ENCODE data around the gene GPALPP1.
A peak's percentile ranks its signal among the peaks of the same experiment; 100 is the strongest.
"Not testable (repeated sequence)": the region's sequence is repeated elsewhere in the genome, so short reads cannot be mapped to it uniquely, and the experiment has no call there.

The GPALPP1 gene

GRCh38 chr13:45007225-45007624, 17.9 kb downstream of the GPALPP1 start:
- no peak for DNase-seq (ENCODE audit: low read depth in 2 of 2)

- DNase-seq (ENCODE audit: low read depth in 2 of 2), result no peak
Measured at GRCh38 chr13:45007823-45008222, 18.5 kb downstream of the GPALPP1 start.

- no peak for DNase-seq (ENCODE audit: low read depth in 2 of 2)
Measured at GRCh38 chr13:45011198-45011597, 21.9 kb downstream of the GPALPP1 start.

GRCh38 chr13:45015300-45015699, 26.0 kb downstream of the GPALPP1 start:
- DNase-seq (ENCODE audit: low read depth in 2 of 2), result no peak

GRCh38 chr13:45016792-45017425, 27.6 kb downstream of the GPALPP1 start:
- DNase-seq (ENCODE audit: low read depth in 2 of 2), result no peak

GRCh38 chr13:45019981-45020380, 30.6 kb downstream of the GPALPP1 start:
- not testable (repeated sequence) for DNase-seq (ENCODE audit: low read depth in 2 of 2)

- DNase-seq (ENCODE audit: low read depth in 2 of 2), result no peak
Measured at GRCh38 chr13:45021250-45021649, 31.9 kb downstream of the GPALPP1 start.

GRCh38 chr13:45024847-45025246, 35.5 kb downstream of the GPALPP1 start:
- no peak for DNase-seq (ENCODE audit: low read depth in 2 of 2)

- no peak for DNase-seq (ENCODE audit: low read depth in 2 of 2)
Measured at GRCh38 chr13:45034342-45034741, 45.0 kb downstream of the GPALPP1 start.

- no peak for DNase-seq (ENCODE audit: low read depth in 2 of 2)
Measured at GRCh38 chr13:45036206-45036605, 46.9 kb downstream of the GPALPP1 start.

- no peak for DNase-seq (ENCODE audit: low read depth in 2 of 2)
Measured at GRCh38 chr13:45040173-45040572, 50.8 kb downstream of the GPALPP1 start.

GRCh38 chr13:45040622-45041021, 51.3 kb downstream of the GPALPP1 start:
- no peak for DNase-seq (ENCODE audit: low read depth in 2 of 2)

GRCh38 chr13:45042539-45042938, 53.2 kb downstream of the GPALPP1 start:
- no peak for DNase-seq (ENCODE audit: low read depth in 2 of 2)

- DNase-seq (ENCODE audit: low read depth in 2 of 2), result no peak
Measured at GRCh38 chr13:45046445-45046844, 57.1 kb downstream of the GPALPP1 start.

GRCh38 chr13:45047394-45048310, 58.3 kb downstream of the GPALPP1 start:
- peak; percentile 68 to 69 for DNase-seq (ENCODE audit: low read depth in 2 of 2)

GRCh38 chr13:45048890-45049407, 59.6 kb downstream of the GPALPP1 start:
- DNase-seq (ENCODE audit: low read depth in 2 of 2), result no peak

- no peak for DNase-seq (ENCODE audit: low read depth in 2 of 2)
Measured at GRCh38 chr13:45049478-45049877, 60.1 kb downstream of the GPALPP1 start.

GRCh38 chr13:45051315-45051714, 62.0 kb downstream of the GPALPP1 start:
- DNase-seq (ENCODE audit: low read depth in 2 of 2), result no peak

GRCh38 chr13:45055198-45055901, 66.0 kb downstream of the GPALPP1 start:
- DNase-seq (ENCODE audit: low read depth in 2 of 2), result peak; percentile 22 to 64

GRCh38 chr13:45055902-45056648, 66.7 kb downstream of the GPALPP1 start:
- DNase-seq (ENCODE audit: low read depth in 2 of 2), result no peak

- DNase-seq (ENCODE audit: low read depth in 2 of 2), result no peak
Measured at GRCh38 chr13:45060062-45060461, 70.7 kb downstream of the GPALPP1 start.

Measured in stimulated activated CD4-positive, alpha-beta T cell treated with anti-CD3 and anti-CD28 coated beads, Interleukin-4, amount 100 ng/mL, for 48 hours (primary cell).